Amniotic stem cell (primary cell): ENCODE measurements around the gene CDK17.
"Not testable (repeated sequence)": the region's sequence is repeated elsewhere in the genome, so short reads cannot be mapped to it uniquely, and the experiment has no call there.

Experiments
- DNase-seq: peaks from one replicate; lab custom pipeline; 2025; lab: John Stamatoyannopoulos, UW

The CDK17 gene

DNA sequence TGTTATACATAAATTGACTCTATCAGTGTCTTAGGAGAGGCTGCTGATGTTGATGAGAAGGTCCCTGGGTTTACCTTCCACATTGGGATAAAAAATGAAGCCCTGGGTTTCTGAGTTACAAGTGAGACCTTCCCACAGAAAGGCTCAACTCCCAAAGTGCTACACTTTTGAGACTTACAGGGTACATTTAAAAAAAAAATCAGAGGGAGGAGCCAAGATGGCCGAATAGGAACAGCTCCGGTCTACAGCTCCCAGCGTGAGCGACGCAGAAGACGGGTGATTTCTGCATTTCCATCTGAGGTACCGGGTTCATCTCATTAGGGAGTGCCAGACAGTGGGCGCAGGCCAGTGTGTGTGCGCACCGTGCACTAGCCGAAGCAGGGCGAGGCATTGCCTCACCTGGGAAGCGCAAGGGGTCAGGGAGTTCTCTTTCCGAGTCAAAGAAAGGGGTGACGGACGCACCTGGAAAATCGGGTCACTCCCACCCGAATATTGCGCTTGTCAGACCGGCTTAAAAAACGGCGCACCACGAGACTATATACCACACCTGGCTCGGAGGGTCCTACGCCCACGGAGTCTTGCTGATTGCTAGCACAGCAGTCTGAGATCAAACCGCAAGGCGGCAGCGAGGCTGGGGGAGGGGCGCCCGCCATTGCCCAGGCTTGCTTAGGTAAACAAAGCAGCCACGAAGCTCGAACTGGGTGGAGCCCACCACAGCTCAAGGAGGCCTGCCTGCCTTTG, 84.3 kb downstream of the CDK17 start:
- DNase-seq, result not testable (repeated sequence)

GRCh38 chr12:96314723-96315122, 85.5 kb downstream of the CDK17 start:
- DNase-seq, result no peak

- DNase-seq, result no peak
Observed at GRCh38 chr12:96313606-96314005, 86.6 kb downstream of the CDK17 start.

DNA sequence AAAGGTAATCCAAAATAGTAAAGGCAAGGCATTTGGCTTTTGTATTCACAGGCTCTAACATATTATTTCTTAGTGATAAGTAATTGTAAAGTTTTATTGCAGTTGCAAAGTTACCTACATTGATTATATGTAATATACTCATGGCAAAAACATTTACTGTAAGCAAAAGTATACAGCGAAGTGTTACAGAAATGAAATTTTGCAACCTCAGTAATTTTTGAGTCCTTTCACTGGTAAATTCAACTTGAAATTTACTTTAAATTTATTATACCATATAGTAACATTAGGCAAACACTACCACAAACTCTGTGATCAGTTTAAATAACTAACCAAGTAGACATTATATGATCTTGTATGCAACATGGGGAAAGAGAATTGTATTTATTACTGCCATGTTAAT, 89.0 kb downstream of the CDK17 start:
- no peak for DNase-seq

GRCh38 chr12:96310067-96310466, 90.2 kb downstream of the CDK17 start:
- no peak for DNase-seq

DNA sequence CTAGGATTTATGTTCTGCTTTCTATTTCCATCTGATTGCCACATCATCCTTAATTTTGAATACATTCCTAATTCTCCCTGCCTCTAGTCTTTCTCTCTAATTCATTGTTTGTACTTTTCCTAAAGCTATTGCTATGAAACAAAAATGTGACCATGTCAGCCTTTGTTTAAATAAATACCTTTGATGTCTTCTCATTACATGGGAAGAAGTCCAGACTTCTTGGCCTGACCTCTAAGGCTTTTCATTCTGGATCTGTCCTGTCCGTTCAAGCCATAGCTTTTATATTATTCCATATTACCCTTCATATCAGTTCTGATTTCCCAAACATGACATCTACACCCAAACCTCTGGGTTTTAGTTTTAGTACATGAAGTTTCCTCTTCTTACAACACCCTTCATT, 91.4 kb downstream of the CDK17 start:
- DNase-seq, result no peak

DNA sequence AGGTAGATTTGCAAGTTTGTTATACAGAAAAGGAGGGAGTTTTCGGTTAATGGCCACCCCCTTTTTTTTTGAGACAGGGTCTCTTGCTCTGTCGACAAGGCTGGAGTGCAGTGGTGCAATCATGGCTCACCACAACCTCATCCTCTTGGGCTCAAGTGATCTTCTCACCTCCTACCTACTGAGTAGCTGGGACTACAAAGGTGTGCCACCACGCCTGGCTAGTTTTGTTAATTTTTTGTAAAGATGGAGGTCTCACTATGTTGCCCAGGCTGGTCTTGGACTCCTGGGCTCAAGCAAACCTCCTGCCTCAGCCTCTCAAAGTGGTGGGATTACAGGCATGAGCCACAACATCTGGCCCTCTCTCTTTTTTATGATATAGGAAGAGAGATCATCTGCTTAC, 94.6 kb downstream of the CDK17 start:
- no peak for DNase-seq

- DNase-seq, result no peak
Observed at GRCh38 chr12:96303653-96304052, 96.6 kb downstream of the CDK17 start.

DNA sequence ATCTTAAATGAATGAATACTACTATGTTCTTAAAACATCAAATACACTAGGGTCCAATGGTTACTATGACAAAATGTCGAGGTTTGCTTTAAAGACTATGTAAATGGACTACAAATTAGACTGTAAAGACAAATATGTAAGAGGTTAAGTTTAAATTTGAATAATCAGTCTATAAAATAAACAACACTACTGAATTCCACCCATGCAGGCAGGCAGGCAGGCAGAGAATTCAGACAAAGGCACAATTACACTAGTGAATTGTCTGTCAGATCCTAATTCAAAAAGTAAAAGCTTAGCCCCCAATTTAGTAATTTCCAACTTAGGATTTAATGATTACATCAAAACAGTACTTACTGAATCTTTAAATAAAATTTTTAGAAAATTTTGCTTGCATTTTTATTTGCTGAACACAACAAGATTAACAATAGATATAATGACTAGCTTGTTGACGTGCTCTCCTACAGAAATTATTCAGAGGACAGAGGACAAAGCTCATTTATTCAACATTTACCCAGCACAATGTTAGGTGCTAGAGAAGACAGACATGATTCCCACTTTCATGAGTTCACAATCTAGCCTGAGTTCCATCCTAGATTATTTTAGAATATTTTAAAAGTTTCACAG, 97.4 kb downstream of the CDK17 start:
- no peak for DNase-seq

GRCh38 chr12:96301732-96302131, 98.5 kb downstream of the CDK17 start:
- DNase-seq, result no peak

GRCh38 chr12:96300064-96300463, 100.2 kb downstream of the CDK17 start:
- DNase-seq, result no peak

GRCh38 chr12:96297504-96297903, 102.7 kb downstream of the CDK17 start:
- no peak for DNase-seq

DNA sequence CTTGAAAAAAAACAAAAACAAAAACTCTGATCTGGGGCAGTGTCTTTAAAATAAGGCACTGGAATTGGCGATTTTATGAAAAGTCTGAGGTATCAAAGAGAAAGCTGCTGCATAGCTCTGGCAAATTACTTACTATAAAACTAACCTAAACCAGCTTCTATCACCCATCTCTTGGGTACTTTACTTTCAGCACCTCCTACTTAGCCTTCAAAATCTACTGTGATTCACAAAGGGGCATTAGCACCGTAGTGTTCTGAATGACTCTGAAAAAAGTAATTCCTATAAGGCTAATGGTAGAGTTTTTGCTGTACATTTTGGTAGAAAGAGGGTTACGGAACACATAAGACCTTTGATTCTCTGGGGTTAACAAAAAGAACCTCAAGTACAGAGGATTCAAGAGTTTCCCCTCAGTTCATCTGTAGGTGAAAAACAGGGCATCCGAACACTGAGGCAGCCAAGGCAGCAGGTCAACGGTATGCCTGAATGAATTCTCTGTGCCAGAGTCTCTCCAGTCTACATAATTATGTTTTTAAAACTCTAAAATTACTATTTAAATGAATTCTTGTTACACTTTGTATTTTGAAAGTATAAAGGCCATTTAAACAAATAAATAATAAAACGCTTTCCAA, 104.6 kb downstream of the CDK17 start:
- DNase-seq, result no peak

GRCh38 chr12:96294831-96295230, 105.4 kb downstream of the CDK17 start:
- DNase-seq, result no peak

DNA sequence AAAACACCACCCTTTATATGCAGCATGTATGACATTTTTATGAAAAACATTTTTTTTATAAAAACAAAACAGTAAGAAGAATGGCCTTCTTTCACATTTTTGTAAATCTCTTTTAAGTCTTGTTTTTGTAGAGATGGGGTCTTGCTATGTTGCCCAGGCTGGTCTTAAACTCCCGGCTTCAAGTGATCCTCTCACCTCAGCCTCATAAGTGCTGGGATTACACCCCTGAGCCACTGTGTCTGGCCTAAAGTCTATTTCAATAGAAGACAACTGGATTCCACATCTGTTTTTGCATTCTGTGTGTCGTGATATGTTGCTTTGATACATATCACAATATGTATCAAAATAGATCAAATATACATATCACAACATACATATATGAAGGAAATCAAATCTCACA, 107.1 kb downstream of the CDK17 start:
- DNase-seq, result no peak

GRCh38 chr12:96289067-96289466, 111.2 kb downstream of the CDK17 start:
- DNase-seq, result no peak

- DNase-seq, result no peak
Observed at GRCh38 chr12:96285158-96285557, 115.1 kb downstream of the CDK17 start.

DNA sequence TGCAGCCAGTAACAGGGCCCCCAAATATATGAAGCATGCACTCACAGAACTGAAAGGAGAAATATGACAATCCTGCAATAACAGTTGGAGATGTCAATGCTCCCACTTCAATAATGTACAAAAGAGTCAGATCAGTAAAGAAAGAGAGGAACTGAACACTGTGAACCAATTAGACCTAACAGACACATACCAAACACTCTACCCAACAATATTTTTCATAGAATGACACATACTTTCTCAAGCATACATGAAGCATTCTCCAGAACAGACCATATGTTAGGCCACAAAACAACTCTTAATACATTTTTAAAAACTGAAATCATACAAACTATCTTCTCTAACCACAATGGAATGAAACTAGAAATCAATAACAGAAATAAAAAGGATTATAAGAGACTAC, 125.9 kb downstream of the CDK17 start:
- DNase-seq, result no peak

DNA sequence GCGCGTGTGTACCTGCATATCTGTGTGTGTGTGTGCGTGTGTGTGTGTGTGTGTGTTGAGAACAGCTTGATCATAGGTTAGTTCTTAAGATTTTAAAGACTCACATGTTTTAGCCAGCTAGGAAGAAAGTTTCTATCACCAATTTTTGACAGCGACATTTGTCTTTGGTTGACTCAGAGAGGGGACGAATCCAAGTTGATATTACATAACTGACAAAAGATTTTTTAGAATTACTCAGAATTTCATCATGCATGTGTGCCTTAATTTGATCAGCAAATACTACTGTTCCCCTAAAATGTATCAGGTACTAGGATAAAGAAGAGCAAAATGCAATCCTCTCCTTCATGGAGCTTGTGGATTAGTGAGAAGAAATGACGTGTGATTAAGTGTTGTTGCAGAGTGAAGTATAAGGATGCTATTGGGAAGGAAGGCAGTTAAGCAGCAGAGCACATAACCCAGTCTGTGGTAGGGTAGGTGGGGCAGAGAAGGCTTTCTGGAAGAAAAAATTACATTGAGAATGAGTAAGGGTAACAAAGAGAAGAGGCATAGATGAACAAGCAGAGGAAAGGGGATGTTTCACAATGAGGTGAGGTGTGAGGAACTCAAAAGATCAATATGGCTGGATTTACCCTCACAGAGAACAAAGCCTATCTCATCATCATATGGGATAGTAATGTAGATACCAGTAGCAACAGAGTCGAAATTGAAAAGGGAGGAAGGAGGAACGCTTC, 128.6 kb downstream of the CDK17 start:
- DNase-seq, result no peak

DNA sequence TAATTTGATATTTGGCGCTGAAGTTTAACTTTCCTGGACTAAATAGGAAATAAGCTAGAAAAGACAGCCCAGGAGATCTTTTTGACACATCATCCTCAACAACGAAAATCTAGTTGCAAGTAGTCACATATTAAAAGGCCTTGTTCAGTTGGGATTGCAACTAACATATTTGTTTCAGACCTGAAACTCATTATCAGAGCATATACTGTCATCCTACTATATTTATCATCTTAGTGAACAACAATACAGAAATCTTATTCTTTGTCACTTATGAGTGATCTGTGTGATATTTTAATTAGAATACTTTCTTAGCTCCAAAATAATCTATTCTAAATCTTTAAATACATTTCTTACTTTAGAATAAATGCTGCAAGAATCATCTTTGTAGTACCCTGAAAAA, 134.0 kb downstream of the CDK17 start:
- no peak for DNase-seq

GRCh38 chr12:96265836-96266235, 134.4 kb downstream of the CDK17 start:
- DNase-seq, result no peak

- no peak for DNase-seq
Observed at GRCh38 chr12:96265400-96265799, 134.8 kb downstream of the CDK17 start.

GRCh38 chr12:96263449-96263902, 136.8 kb downstream of the CDK17 start:
- no peak for DNase-seq
